Measurements from ENCODE around the gene VSIG4. TPM values are rescaled to one million over a fixed set of nuclear protein-coding genes. Genes with fewer than 3 reads are reported as not detected.

The VSIG4 gene
- total and polyA plus RNA-seq, 3 experiments from 2014 or later: 0.64 to 2.5 (median 0.68) TPM

DNA sequence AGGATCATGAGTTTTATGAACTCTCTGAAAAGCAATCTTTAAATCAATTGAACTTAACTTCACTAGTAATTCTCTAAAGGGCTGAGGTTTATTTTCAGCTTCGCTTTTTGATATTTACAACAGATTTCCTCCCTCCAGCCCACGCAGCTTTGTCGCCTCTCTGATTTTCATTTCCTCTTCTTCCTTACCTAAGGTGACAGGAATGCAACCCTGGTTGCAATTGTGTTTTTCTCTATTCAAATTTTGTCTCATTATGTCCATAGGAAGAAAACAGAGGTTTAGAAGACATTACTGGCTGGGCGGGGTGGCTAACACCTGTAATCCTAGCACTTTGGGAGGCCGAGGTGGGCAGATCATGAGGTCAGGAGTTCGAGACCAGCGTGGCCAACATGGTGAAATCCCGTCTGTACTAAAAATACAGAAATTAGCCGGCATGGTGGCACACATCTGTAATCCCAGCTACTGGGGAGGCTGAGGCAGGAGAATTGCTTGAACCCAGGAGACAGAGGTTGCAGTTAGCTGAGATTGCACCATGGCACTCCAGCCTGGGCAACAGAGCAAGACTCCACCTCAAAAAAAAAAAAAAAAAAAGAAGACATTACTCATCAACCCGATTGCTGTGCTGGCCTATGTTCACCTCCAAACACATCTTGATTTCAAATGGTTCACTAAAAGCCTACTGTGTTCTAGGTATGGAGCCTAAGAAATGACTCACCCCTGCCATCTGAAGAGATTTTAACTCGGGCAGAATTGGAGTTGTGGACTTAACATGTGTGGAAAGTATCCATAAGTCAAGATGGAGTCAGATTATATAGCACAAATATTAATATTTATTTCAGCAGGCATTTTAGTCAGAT lies 36.8 kb downstream of the VSIG4 start:
- no peaks in the 10 kb centered on the region for H3K9me3 Mint-ChIP-seq
- H3K36me3 Mint-ChIP-seq: no peaks in the 10 kb centered on the region
- H3K27ac Mint-ChIP-seq: peak overlapping the region in 1 of 8 donors; percentile 62
- no peaks in the 10 kb centered on the region for H3K9me3 ChIP-seq (ENCODE audit: low read length)
- ChIA-PET CTCF (interaction anchor here (0.6 kb wide), 1 partner anchor 15 kb away, joined by 3 read pairs; no protein-coding TSS in a partner anchor), POLR2A (no interaction called here)
- peaks cover 29 to 59% (median 52%) of the 10 kb centered on the region in 3 donors for H3K4me1 Mint-ChIP-seq
- peak overlapping the region; percentile 37 for H3K4me3 ChIP-seq (ENCODE audit: low read length)
- H3K27me3 ChIP-seq (ENCODE audit: insufficient read depth, low read length, poor library complexity, severe bottlenecking): no peaks in the 10 kb centered on the region
- no peaks in the 10 kb centered on the region for H3K36me3 ChIP-seq (ENCODE audit: insufficient read depth, low read length)
- DNase-seq: no peak
- peaks cover 0 to 3% of the 10 kb centered on the region in 2 donors for H3K27me3 Mint-ChIP-seq
- no peak overlapping the region for H3K4me3 Mint-ChIP-seq
- H3K27ac ChIP-seq (ENCODE audit: low read depth, low read length): no peak overlapping the region
- peaks cover 70% of the 10 kb centered on the region for H3K4me1 ChIP-seq (ENCODE audit: insufficient read depth, low read length)

DNA sequence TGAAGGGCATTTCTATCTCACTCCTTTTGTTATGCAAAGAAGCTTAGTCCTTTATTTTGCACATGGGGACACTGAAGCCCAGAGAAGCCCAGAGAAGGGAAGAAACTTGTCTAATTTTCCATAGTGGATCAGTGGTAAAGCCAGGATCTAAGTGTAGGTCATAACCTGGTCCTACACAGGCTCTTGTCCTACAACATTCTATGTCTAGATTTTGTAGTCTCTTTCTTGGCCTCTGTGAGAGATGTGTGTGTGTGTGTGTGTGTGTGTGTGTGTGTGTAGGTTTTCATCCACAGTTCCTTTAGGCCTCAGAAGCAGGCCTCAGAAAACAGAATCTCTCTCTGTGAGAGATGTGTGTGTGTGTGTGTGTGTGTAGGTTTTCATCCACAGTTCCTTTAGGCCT lies 38.3 kb downstream of the VSIG4 start:
- no peak for DNase-seq
- H3K36me3 ChIP-seq (ENCODE audit: insufficient read depth, low read length): no peaks in the 10 kb centered on the region
- Mint-ChIP-seq H3K4me3 (no peak overlapping the region), H3K36me3 (no peaks in the 10 kb centered on the region), H3K27ac (peak overlapping the region in 1 of 8 donors; percentile 35), H3K27me3 (peaks cover 0 to 3% of the 10 kb centered on the region in 2 donors), H3K4me1 (peaks cover 27 to 51% (median 44%) of the 10 kb centered on the region in 3 donors), H3K9me3 (no peaks in the 10 kb centered on the region)
- CTCF ChIA-PET: interaction anchor here (1.2 kb wide), 1 partner anchor 14 kb away, joined by 5 read pairs; no protein-coding TSS in a partner anchor
- H3K27me3 ChIP-seq (ENCODE audit: insufficient read depth, low read length, poor library complexity, severe bottlenecking): no peaks in the 10 kb centered on the region
- H3K4me3 ChIP-seq (ENCODE audit: low read length): no peak overlapping the region
- peaks cover 60% of the 10 kb centered on the region for H3K4me1 ChIP-seq (ENCODE audit: insufficient read depth, low read length)
- H3K9me3 ChIP-seq (ENCODE audit: low read length): no peaks in the 10 kb centered on the region
- POLR2A ChIA-PET: no interaction called here
- peak overlapping the region; percentile 78 for H3K27ac ChIP-seq (ENCODE audit: low read depth, low read length)

- peak overlapping the region; percentile 78 for H3K27ac ChIP-seq (ENCODE audit: low read depth, low read length)
- POLR2A ChIA-PET: no interaction called here
- H3K9me3 ChIP-seq (ENCODE audit: low read length): no peaks in the 10 kb centered on the region
- CTCF ChIA-PET: interaction anchor here (1.2 kb wide), 1 partner anchor 13 kb away, joined by 5 read pairs; no protein-coding TSS in a partner anchor
- H3K4me1 Mint-ChIP-seq: peaks cover 22 to 44% (median 38%) of the 10 kb centered on the region in 3 donors
- H3K4me3 Mint-ChIP-seq: no peak overlapping the region
- peaks cover 0 to 3% of the 10 kb centered on the region in 2 donors for H3K27me3 Mint-ChIP-seq
- H3K9me3 Mint-ChIP-seq: no peaks in the 10 kb centered on the region
- no peak overlapping the region for H3K4me3 ChIP-seq (ENCODE audit: low read length)
- peaks cover 54% of the 10 kb centered on the region for H3K4me1 ChIP-seq (ENCODE audit: insufficient read depth, low read length)
- H3K27ac Mint-ChIP-seq: no peak overlapping the region
- H3K36me3 ChIP-seq (ENCODE audit: insufficient read depth, low read length): no peaks in the 10 kb centered on the region
- H3K36me3 Mint-ChIP-seq: no peaks in the 10 kb centered on the region
- no peak for DNase-seq
- H3K27me3 ChIP-seq (ENCODE audit: insufficient read depth, low read length, poor library complexity, severe bottlenecking): no peaks in the 10 kb centered on the region
These were observed 39.1 kb downstream of the VSIG4 start for GRCh38 chrX:66000628-66001272.

GRCh38 chrX:66000178-66000577 lies 39.7 kb downstream of the VSIG4 start:
- Histone ChIP-seq H3K27me3 (ENCODE audit: insufficient read depth, low read length, poor library complexity, severe bottlenecking) (no peaks in the 10 kb centered on the region), H3K4me1 (ENCODE audit: insufficient read depth, low read length) (peaks cover 48% of the 10 kb centered on the region), H3K36me3 (ENCODE audit: insufficient read depth, low read length) (no peaks in the 10 kb centered on the region), H3K27ac (ENCODE audit: low read depth, low read length) (peak overlapping the region; percentile 78), H3K9me3 (ENCODE audit: low read length) (no peaks in the 10 kb centered on the region), H3K4me3 (ENCODE audit: low read length) (no peak overlapping the region)
- peaks cover 0 to 3% of the 10 kb centered on the region in 2 donors for H3K27me3 Mint-ChIP-seq
- CTCF ChIA-PET: no interaction called here
- peak overlapping the region in 1 of 8 donors; percentile 6 for H3K27ac Mint-ChIP-seq
- DNase-seq: no peak
- H3K36me3 Mint-ChIP-seq: no peaks in the 10 kb centered on the region
- POLR2A ChIA-PET: no interaction called here
- H3K4me3 Mint-ChIP-seq: no peak overlapping the region
- H3K9me3 Mint-ChIP-seq: no peaks in the 10 kb centered on the region
- H3K4me1 Mint-ChIP-seq: peaks cover 16 to 38% (median 33%) of the 10 kb centered on the region in 3 donors

DNA sequence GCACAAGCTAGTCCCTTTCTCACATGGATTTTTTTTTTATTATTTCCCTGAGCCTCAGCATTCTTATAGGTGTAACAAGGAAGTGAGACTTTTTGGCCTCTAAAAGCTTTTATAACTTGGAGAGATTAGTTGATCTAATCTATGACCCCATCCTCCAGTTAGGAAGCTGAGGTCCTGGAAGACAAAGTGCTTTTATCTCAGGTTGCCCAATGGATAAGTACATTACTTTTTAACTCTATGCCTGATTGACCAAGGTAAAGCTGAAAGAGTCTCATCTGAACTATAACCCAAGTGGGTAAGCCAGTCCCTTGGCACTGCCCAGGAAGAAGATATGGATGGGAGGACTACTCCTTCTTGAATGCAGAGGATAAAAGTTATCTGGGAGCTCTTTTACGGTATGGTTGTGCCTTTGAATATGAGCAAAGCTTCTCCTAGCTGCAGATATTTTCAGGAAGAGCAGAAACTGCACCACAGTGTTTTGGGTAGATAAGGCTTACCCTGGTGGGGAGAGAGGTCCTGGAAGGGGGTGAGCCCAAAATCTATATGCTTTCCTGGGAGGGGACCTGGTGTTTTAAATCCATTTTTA lies 40.2 kb downstream of the VSIG4 start:
- Histone ChIP-seq H3K27me3 (ENCODE audit: insufficient read depth, low read length, poor library complexity, severe bottlenecking) (no peaks in the 10 kb centered on the region), H3K36me3 (ENCODE audit: insufficient read depth, low read length) (no peaks in the 10 kb centered on the region), H3K4me3 (ENCODE audit: low read length) (no peak overlapping the region), H3K4me1 (ENCODE audit: insufficient read depth, low read length) (peaks cover 43% of the 10 kb centered on the region), H3K27ac (ENCODE audit: low read depth, low read length) (peak overlapping the region; percentile 78), H3K9me3 (ENCODE audit: low read length) (no peaks in the 10 kb centered on the region)
- ChIA-PET POLR2A (no interaction called here), CTCF (no interaction called here)
- DNase-seq: no peak
- Mint-ChIP-seq H3K4me3 (no peak overlapping the region), H3K4me1 (peaks cover 11 to 33% (median 28%) of the 10 kb centered on the region in 3 donors), H3K9me3 (no peaks in the 10 kb centered on the region), H3K27ac (no peak overlapping the region), H3K36me3 (no peaks in the 10 kb centered on the region), H3K27me3 (peaks cover 0 to 3% of the 10 kb centered on the region in 2 donors)

DNA sequence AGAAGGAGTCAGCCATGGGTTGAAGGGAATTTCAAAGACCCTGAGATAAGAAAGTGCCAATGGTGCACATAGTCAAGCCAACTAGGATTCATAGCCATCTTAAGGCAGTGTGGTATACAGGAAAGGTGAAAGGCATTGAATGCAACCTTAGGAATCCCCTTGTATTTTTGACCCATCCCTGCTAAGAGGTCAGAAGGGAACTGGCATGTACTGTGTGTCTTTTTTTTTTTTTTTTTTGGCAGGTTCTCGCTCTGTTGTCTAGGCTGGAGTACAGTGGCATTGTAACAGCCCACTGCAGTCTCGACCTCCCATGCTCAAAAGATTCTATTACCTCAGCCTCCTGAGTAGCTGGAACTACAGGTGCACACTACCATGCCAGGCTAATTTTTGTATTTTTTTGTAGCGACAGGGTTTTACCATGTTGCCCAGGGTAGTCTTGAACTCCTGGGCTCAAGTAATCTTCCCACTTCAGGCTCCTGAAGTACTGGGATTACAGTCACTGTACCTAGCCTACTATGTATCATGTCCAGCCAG lies 40.8 kb downstream of the VSIG4 start:
- no peaks in the 10 kb centered on the region for H3K27me3 ChIP-seq (ENCODE audit: insufficient read depth, low read length, poor library complexity, severe bottlenecking)
- ChIA-PET POLR2A (no interaction called here), CTCF (no interaction called here)
- peaks cover 0 to 5% of the 10 kb centered on the region in 2 donors for H3K27me3 Mint-ChIP-seq
- H3K36me3 ChIP-seq (ENCODE audit: insufficient read depth, low read length): no peaks in the 10 kb centered on the region
- H3K4me3 ChIP-seq (ENCODE audit: low read length): no peak overlapping the region
- H3K4me3 Mint-ChIP-seq: no peak overlapping the region
- H3K4me1 Mint-ChIP-seq: peaks cover 8 to 31% (median 23%) of the 10 kb centered on the region in 3 donors
- no peak for DNase-seq
- peak overlapping the region in 1 of 8 donors; percentile 3 for H3K27ac Mint-ChIP-seq
- H3K9me3 ChIP-seq (ENCODE audit: low read length): no peaks in the 10 kb centered on the region
- H3K27ac ChIP-seq (ENCODE audit: low read depth, low read length): peak overlapping the region; percentile 78
- H3K36me3 Mint-ChIP-seq: no peaks in the 10 kb centered on the region
- H3K9me3 Mint-ChIP-seq: no peaks in the 10 kb centered on the region
- peaks cover 37% of the 10 kb centered on the region for H3K4me1 ChIP-seq (ENCODE audit: insufficient read depth, low read length)

DNA sequence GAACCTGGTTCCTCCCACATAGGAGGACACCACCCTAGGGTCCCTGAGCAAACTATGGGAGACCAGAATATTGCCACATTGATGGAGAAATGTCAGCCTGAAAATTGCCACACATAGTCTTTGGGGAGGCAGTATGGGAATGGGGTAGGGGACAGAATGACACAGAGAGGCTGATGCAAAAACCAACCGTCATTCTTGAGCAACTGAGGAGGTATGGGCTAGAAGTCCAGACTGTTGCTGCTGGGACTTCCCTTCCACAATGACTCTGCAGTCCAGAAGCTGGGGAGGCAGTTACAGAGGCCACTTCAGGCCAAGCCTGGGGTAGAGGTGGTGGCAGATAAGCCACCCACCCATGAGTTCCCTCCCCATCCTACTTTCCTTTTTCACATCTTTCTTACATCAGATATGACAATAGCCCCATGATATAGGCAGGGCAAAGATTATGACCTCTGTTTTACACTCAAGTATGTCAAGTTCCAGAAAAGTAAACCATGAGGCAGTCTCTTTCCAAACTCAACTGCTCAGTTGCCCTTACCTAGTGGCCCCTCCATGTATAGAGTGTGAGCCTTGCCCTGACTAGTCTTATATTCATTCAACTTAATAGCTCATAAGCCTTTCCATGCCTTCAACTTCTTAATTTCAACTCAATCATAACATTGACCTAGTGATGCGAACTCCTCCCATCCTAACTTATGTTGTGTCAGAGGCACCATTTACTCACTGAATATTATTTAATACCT lies 41.7 kb downstream of the VSIG4 start:
- Histone ChIP-seq H3K27ac (ENCODE audit: low read depth, low read length) (peak overlapping the region; percentile 78), H3K27me3 (ENCODE audit: insufficient read depth, low read length, poor library complexity, severe bottlenecking) (no peaks in the 10 kb centered on the region), H3K36me3 (ENCODE audit: insufficient read depth, low read length) (no peaks in the 10 kb centered on the region), H3K9me3 (ENCODE audit: low read length) (no peaks in the 10 kb centered on the region), H3K4me3 (ENCODE audit: low read length) (no peak overlapping the region), H3K4me1 (ENCODE audit: insufficient read depth, low read length) (peaks cover 28% of the 10 kb centered on the region)
- CTCF ChIA-PET: interaction anchor here (1.6 kb wide), 1 partner anchor 416 kb away, joined by 5 read pairs; no protein-coding TSS in a partner anchor
- peak overlapping the region in 1 of 8 donors; percentile 3 for H3K27ac Mint-ChIP-seq
- peaks cover 3 to 30% (median 18%) of the 10 kb centered on the region in 3 donors for H3K4me1 Mint-ChIP-seq
- no peaks in the 10 kb centered on the region for H3K36me3 Mint-ChIP-seq
- no peak for DNase-seq
- no peak overlapping the region for H3K4me3 Mint-ChIP-seq
- H3K9me3 Mint-ChIP-seq: no peaks in the 10 kb centered on the region
- POLR2A ChIA-PET: no interaction called here
- H3K27me3 Mint-ChIP-seq: peaks cover 0 to 2% of the 10 kb centered on the region in 2 donors

Data from CD8-positive, alpha-beta memory T cell (primary cell).